Effector CD4-positive, alpha-beta T cell (primary cell): ENCODE data around the gene TBC1D22A.
"Not testable (repeated sequence)": the region's sequence is repeated elsewhere in the genome, so short reads cannot be mapped to it uniquely, and the experiment has no call there.

ENCODE experiments used
- DNase-seq: peaks from one replicate; pipeline ENCODE4 v3.0.0-alpha.2; 2020

TBC1D22A gene

DNA sequence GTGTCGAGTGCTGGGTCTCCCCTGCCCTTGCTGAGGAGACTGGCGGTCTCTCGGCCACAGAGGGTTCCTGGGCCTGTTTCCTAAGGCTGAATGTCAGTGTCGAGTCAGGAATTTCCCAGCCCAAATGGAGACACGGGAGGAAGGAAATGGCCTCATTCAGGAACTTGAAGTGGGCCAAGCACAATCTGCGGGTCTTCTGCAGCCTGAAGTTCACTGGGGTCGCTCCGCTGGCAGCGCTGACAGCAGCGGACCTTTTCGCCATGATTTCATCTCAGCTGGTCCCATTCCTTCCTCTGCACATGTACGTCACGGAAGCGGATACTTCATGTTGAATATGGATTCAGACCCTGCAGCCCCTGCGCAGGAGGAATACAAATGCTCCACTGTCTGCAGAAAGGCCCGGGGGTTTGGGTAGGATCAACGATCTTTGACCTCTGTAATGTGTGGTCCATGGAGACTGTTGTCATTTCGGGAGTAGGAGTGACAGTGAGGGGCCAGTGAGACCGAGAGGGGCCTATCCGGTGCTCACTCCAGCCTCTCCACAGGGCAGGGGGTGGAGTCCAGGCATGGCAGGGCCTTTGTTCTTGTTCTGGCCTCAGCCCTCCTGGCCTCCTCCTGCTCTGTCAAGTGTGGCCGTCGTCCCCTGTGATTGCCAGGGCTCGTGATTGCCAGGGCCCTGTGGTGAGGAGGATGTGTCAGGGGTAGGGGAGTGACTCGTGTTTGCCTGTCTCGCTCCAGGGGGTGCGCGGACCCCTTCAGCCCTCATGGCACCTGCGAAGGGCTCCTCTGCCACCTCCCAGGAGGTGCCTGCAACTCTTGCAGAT, 402.3 kb downstream of the TBC1D22A start:
- no peak for DNase-seq

DNA sequence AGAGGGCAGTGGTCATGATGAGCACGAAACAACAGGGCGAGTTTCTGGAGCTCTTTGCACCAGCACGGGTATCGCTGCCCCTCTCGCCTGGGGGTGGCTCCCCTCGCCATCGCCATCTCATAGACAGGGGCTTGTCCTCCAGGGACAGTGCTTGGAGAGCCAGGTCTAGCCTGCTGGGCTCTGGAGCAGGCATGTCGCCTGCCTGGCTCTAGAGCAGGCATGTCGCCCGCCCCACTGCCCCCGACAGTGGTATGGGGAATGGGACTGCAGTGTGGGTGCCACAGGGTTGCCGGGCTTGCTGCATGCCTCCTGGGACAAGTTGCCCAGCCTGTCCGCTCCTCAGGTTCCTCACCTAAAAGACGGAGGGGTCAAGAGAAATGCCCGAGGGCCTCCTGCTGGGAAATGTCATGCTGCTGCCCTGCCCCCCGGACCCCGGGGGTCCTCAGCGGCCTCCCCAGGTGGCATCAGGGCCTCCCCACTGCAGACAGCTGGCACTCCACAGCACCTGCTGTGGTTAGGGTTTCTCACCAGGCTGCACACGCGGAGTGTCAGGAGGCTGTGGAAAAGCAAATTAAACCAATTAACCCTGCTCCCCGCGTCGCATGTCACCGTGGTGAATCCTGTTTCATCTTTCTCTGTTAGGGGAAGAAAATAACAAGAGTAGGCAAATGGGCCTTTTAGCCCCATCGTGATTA, 403.0 kb downstream of the TBC1D22A start:
- no peak for DNase-seq

DNA sequence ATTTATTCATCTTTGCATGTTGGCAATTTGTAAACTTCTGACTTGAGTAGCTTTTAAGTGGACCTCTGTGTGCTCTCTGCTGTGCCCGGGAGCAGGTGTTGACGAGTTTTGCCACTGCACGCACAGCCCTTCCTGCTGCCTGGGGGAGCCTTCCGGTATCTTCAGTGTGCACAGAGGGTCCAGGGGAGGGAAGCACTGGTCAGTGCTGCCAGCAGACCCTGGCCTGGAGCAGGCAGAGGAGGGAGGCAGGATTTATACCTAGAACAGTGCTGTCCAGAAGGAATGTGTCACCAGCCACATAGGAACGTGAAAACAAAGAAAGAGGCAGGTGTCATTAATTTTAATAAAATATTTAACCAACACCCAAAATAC, 403.6 kb downstream of the TBC1D22A start:
- no peak for DNase-seq

DNA sequence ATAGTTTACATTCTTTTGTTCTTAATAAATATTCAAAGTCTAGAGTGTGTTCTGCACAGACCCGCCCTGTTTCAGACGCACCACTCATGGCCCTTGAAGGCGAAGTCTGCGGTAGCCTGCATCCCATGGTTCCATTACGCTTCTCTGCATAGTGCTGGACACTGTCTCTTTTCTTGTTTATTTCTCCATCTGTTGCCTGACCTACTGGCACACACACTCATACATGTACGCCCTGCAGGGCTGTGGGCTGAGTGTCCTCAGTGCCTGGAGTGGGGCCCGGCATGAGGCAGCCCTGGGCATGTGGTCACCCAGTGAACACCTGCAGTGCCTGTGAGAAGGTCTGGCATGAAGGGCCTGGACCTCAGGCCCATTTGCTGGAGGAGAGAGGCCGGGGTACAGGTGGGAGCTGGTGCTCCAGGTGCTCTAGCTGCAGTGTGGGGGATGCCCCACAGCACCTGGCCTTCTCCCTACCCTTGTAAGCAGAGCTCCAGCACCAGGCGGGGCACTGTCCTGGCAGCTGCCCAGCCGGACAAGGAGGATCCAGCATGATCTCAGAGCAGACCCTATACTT, 404.1 kb downstream of the TBC1D22A start:
- DNase-seq: no peak

DNA sequence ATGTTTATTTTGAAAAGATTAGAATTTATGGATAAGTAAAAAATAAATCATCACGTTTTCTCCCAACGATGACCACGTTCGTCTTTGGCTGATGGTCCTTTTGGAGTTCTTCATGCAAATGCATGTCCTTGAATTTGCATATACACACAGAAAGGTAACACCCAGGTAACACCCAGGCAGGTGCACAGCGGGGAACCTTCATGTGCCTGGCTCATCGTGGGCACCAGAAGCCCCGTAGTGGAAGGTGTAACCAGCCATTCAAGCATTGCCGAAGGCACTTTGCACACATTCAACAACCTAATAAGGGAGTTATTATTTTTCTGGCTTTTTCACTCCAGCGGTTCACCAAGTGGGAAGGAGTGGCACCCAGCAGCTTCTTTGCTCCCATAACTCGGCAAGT, 404.6 kb downstream of the TBC1D22A start:
- no peak for DNase-seq

DNA sequence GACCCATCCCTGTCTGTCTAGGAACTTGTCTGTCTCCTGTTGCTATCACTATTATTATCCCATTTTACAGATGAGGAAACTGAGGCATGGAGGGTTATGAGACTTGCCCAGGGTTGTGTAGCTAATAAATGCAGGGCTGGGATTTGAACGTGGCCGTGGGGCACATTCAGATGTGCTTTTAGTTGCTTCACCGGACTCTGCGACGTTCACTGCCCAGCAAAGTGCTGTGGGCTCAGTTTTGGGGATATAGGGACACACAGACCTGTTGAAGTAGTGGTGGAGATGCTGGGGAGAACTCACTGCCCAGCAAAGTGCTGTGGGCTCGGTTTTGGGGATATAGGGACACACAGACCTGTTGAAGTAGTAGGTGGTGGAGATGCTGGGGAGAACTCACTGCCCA, 405.5 kb downstream of the TBC1D22A start:
- not testable (repeated sequence) for DNase-seq

DNA sequence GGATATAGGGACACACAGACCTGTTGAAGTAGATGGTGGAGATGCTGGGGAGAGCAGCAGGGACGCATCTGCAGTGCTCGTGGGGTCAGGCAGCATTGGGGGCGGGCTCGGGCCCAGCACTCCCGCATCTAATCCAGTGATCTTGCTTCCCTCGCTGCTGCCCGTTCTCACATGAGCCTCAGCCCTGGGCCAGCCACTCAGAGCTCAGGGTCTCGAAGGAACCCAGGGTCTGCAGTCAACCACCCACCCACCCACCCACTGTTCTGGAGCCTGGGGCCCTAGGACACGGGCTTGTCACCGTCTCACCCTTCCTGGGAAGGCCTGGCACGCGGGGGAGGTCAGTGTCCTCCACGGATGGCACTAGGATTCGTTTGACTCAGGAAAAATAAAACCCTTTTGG, 406.0 kb downstream of the TBC1D22A start:
- no peak for DNase-seq

DNA sequence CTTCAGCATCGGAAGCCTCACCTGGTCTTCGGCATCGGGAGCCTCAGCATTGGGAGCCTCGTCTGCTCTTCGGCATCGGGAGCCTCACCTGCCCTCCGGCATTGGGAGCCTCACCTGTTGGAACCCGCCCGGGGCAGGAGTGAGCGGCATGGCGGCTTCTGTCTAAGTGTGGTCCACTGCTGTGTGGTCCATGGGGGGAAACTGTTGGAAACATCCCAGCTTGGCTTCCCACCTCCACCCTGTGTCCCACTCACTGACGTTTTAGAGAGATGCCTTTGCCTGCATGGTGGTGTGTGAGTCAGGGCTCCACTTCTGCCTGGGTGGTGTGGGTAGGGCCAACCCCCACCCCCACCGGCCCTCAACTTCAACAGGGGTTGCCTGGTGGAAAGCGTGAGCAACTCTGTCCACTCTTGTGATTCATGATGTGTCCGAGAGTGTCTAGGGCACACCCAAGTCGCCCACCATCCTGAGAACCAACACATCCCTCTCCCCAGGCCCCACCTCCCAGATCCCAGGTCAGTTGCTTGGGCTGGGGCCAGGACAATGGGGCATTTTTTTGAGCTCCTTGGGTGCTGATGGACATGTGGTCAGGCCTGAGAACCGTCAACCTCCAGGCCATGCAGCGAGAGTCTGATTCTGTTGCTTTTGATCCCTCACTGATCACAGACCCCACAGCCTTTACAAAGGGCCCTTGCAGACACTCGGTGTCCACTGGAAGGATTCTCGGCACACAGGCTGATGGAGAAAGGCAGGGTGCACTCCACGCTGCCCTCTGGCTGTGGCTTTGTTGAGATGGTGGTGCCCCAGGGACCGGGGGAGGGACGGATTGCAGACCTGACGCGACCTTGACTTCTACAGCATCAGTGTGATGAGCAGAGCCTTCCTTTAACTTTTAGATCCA, 406.7 kb downstream of the TBC1D22A start:
- no peak for DNase-seq

DNA sequence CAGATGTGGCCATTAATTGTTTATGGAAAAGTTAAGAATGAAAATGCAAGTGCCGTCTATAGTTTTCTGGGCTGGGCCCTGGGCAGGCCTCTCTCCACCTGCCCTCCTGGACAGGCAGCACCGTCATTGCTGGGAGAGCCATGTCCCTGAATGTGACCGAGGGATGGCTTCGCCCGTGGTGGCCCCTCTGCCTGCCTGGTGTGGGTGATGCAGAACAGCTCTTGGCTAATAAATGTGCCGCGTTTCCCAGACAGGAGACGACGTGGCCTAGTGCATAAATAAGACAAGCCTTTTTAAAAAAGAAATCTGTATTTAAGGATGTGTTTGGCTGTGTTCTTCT, 407.3 kb downstream of the TBC1D22A start:
- no peak for DNase-seq

DNA sequence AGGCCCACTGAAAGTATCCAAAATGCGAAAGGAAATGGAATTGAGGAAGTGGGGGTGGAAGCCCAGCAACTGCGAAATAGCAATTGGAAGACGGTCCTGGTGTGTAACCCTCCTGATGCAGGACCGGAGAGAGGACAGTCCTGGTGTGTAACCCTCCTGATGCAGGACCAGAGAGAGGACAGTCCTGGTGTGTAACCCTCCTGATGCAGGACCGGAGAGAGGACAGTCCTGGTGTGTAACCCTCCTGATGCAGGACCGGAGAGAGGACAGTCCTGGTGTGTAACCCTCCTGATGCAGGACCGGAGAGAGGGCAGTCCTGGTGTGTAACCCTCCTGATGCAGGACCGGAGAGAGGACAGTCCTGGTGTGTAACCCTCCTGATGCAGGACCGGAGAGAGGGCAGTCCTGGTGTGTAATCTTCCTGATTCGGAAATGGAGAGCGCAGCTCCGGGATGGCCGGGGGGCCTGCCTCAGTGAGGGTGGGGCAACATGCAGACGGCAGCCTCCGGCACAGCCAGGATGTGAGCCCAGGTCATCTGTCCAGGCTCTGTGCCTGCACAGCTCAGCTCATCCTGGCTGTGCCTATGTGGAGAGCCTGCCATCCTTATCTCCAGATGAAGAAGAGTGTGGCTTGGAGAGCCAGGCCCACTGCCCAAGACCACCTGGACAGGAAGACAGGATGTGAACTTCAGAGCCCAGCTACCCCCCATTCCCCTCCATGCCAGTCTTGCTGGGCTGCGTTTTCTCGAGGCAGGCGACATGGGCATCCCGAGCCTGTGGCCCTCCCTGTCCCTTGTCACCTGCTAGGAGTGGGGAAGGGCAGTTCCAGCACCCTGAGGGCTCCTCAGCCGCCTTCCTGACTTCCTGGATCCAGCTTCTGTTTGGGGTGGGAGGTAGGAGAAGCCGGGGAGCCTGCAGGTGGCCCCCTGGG, 408.3 kb downstream of the TBC1D22A start:
- not testable (repeated sequence) for DNase-seq

DNA sequence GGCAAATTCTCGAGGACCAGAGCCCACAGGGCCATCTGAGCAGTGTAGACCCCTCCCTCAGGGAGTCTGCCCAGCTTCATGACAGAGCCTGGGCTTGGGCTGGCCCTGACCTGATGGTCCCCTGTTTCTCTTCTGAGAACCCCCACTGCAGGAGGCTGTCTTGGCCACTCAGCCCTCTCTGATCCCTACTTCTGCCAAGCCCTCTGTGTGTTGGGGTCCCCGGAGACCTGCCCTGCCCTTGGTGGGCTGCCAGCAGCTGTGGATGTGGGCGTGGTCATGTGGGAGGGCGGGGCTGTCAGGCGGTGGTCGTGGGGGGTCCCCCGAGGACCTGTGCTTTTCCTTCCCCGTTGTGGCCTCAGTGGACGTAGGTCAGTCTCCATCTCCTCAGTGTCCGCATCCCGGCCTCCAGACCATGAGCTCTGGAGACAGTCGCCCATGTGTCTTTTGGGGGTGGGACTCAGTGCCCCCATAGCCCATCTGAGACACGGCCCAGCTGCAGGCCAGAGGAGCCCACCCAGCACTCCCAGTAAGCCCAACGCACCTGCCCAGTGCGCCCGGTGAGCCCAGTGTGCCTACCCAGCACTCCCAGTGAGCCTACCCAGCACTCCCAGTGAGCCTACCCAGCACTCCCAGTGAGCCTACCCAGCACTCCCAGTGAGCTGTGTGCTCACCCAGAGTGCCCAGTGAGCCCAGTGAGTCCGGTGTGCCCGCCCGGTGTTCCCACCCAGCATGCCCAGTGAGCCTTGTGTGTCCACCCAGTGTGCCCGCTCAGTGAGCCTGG, 409.2 kb downstream of the TBC1D22A start:
- DNase-seq: no peak

DNA sequence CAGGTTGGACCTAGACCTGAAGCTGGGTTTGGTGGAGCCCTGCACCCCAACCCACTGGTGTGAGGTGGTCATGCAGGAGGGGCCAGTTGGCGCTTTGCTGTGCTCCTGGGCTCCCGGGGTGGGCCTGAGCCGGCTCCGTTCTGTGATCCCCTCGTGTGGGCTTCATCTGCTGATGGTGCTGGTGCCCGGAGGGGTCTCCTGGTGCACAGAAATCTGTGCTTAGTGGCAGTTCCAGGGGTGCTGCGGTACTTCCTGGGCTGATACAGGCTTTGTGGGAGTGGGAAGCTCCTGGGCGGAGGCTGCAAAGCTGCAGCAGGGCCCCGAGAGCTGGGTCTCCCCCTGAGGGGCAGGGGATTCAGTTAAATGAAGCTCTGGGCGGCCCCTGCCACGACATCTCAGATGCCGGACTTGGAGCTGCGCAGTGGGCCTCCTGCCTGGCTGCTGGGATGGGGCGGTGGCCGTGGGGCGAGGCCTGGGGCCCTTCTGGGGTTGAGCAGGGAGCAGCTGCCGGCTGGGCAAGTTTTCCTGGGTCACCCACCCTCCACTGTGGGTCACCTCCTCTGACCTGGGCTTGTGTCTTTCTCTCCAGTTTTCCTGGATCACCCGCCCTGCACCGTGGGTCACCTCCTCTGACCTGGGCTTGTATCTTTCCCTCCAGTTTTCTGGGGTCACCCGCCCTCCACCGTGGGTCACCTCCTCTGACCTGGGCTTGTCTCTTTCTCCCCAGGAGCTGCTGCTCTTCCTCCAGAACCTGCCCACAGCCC, 410.5 kb downstream of the TBC1D22A start:
- no peak for DNase-seq

DNA sequence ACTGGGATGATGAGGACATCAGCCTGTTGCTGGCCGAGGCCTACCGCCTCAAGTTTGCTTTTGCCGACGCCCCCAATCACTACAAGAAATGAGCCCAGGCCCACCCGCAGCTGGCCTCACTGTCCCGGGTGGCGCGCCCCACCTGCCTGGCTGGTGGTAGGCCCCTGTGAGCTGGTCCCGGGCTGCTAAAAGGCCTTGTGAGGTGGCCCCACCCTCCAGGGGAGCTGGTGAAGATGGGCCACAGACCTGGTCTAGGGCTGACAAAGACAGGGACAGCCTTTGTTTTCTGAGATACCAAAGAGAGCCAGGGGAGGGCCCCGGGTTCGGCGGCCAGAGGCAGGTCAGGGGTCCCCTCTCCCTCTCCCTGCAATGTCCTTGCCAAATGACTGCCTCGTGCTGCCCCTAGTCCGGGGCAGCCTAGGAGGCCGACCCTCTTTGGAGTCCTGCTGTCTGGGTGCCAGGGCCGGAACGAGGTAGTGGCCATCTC, 411.1 kb downstream of the TBC1D22A start:
- no peak for DNase-seq

DNA sequence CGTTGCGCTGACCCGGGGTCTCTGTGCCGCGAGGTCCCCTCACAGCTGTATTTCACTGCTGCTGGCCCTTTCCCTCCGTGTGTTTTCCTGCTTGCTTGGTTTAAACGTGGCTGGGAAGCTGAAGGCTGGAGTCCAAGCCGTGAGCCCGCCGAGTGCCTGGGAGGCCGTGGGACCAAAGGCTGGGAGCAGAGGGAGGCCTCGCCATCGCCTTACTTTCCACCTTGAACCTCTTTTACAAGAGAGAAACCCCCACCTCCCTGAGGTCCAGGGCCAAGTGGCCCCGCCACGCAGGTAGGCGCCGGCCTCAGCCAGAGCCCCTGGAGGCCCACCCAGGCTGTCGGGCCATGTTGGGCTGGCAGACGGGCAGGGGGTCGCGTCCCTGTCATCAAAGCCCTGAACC, 411.6 kb downstream of the TBC1D22A start:
- no peak for DNase-seq

DNA sequence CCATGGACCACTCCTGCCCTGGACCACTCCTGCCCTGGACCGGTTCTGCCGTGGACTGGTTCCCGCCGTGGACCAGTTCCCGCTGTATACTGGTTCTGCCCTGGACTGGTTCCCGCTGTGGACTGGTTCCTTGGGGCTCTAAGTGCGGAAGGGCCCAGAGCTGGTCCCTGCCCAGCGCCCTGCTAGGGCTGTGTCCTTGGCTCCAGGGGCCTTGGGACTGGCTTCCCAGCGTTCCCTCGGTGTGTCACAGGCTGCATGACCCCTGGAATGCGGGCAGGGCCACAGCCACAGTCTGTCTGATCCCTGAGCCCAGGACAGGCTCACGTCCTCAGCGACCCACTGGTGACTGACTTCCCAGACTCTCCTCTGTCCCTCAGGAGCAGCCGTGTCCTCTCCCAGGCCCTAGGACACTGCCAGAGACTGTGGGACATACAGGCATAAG, 412.2 kb downstream of the TBC1D22A start:
- no peak for DNase-seq

DNA sequence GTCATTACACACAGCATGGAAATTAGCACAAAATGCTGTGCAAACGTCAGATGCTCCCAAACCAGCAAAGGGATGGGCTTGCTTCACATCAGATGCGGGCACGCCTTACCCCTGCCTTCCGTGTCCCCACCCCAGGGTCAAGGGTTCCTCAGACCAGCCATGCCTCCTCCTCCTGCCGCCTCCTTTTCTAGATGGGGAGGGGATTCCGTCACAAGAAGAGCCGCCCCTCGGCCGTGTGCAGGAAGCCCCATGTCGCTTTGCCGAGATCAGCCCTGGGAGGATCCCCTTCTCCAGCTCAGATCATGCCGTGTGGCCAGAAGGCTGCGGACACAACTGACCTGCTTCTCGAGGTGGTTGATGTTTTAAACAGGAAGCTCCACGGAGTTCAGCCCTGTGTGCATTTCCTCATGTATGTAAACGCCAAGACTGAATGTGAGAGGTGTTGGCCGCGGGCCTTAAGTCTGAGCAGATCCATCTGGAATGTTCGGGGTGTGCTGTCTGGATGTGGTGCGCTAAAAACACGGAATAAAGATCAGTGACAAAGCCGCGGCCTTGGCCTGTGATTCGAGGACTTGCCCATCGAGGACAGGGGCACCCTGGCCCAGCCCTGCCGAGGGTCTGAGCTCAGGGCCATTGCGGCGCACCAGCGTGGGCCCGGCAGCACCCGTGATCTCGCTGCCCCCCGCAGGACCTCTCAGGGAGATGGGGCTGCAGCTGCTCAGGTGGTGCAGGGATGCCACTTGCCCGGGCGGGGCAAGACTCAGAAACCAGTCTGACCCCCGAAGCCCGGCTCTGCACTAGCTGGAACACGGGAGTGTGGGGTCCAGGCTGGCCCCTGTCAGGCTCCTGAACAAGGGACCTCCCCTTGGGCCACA, 412.9 kb downstream of the TBC1D22A start:
- no peak for DNase-seq

DNA sequence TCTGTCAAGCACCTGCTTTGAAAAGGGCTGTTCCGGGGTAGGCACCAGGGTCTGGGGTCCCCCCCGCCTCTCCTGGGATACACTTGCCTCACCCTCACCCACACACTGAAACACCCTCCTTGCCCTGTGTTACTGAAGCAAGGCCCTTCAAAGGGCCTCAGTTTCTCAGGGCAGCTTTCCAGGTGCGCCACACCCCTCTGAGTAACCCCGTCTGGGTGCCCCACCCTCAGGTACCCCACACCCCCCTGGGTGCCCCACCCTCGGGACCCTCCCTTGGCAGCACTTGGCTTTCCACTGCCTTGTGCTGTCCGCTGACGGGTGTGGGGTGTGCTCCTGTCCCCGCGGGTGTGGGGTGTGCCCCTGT, 413.6 kb downstream of the TBC1D22A start:
- DNase-seq: no peak

DNA sequence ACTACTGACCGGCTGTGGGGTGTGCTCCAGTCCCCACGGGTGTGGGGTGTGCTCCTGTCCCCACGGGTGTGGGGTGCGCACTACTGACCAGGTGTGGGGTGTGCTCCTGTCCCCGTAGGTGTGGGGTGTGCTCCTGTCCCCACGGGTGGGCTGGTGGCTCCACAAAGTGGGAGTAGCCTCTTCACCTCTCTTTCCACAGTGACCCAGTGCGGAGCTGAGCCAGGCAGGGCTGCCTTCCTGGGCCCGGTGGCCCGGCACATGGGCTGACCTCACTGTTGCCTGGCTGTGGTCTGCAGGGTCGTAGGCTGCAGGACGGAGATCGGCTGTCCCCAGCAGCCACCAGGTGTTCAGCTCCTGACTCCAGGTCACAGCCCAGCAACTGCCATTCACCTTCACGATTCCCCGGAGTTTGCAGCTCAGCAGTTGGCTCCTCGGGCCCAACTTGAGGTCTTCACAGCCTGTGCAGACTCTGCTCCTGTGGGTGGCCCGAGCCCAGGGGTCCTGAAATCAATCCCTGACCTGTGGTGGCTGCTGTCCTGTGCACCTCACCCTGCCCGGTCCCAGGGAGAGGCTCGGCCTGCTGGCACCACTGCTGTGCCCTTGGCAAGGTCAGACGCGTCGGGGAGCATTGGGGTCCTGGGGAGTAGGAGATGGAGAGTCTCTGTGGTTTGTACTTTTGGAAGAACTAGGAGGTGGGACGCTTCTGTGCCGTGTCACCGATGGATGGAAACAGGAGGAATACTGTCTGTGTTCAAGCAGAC, 414.3 kb downstream of the TBC1D22A start:
- no peak for DNase-seq
